Trophoblast cell (in vitro differentiated cells and primary cell): ENCODE measurements around the gene HARS1. TPM values are rescaled to one million over a fixed set of nuclear protein-coding genes. Genes with fewer than 3 reads are reported as not detected.

Source experiments
- DNase-seq, 2 donors: peaks; one replicate each; pipeline ENCODE4 v3.0.0-alpha.2; 2016
- H2AFZ ChIP-seq: 2 replicates; pipeline ENCODE4 v1.6.1; 2013; ENCODE audit warnings: low read length, moderate library complexity, mild to moderate bottlenecking; ENCODE audit not compliant: insufficient read depth, poor library complexity
- H2AK5ac ChIP-seq: 2 replicates; pipeline ENCODE4 v1.6.1; 2013; ENCODE audit warnings: mild to moderate bottlenecking, low read length
- H2BK120ac ChIP-seq: 2 replicates; pipeline ENCODE4 v1.6.1; 2013; ENCODE audit warnings: low read length, mild to moderate bottlenecking, moderate library complexity; ENCODE audit not compliant: insufficient read depth, poor library complexity
- H2BK12ac ChIP-seq: 2 replicates; pipeline ENCODE4 v1.6.1; 2013; ENCODE audit warnings: mild to moderate bottlenecking, low read length, moderate library complexity
- H2BK5ac ChIP-seq: 2 replicates; pipeline ENCODE4 v1.6.1; 2013; ENCODE audit warnings: low read length, low read depth, moderate library complexity, mild to moderate bottlenecking; ENCODE audit not compliant: poor library complexity
- H3K14ac ChIP-seq: 2 replicates; pipeline ENCODE4 v1.6.1; 2013; ENCODE audit warnings: mild to moderate bottlenecking, low read length
- H3K18ac ChIP-seq: 2 replicates; pipeline ENCODE4 v1.6.1; 2013; ENCODE audit warnings: mild to moderate bottlenecking, low read length
- H3K23ac ChIP-seq: 2 replicates; pipeline ENCODE4 v1.6.1; 2013; ENCODE audit warnings: low read length
- H3K27ac ChIP-seq: 2 replicates; pipeline ENCODE4 v1.5.1; 2013; ENCODE audit warnings: low read depth, mild to moderate bottlenecking, inconsistent platforms, low read length, moderate library complexity
- H3K27me3 ChIP-seq: 2 replicates; pipeline ENCODE4 v1.6.1; 2013; ENCODE audit warnings: inconsistent platforms, mild to moderate bottlenecking, low read length, moderate library complexity; ENCODE audit not compliant: insufficient read depth
- H3K36me3 ChIP-seq, 2 experiments: 1 replicate in 1 of 2; 2 replicates in 1 of 2; pipeline ENCODE4 v1.6.1; 2013; ENCODE audit warnings: low read length in 2 of 2, mild to moderate bottlenecking in 2 of 2, moderate library complexity in 1 of 2; ENCODE audit not compliant: insufficient read depth in 2 of 2, control insufficient read depth in 1 of 2
- H3K4ac ChIP-seq: 2 replicates; pipeline ENCODE4 v1.6.1; 2013; ENCODE audit warnings: low read depth, mild to moderate bottlenecking, low read length, moderate library complexity
- H3K4me1 ChIP-seq, 2 experiments: 1 replicate in 1 of 2; 2 replicates in 1 of 2; pipeline ENCODE4 v1.6.1; 2013; ENCODE audit warnings: low read length in 2 of 2, mild to moderate bottlenecking in 2 of 2, moderate library complexity in 1 of 2; ENCODE audit not compliant: insufficient read depth in 2 of 2, control insufficient read depth in 1 of 2
- H3K4me2 ChIP-seq: 2 replicates; pipeline ENCODE4 v1.6.1; 2013; ENCODE audit warnings: inconsistent platforms, mild to moderate bottlenecking, low read length, moderate library complexity
- H3K4me3 ChIP-seq: 2 replicates; pipeline ENCODE4 v1.5.1; 2013; ENCODE audit warnings: mild to moderate bottlenecking, low read depth, low read length, inconsistent platforms
- H3K79me1 ChIP-seq: one replicate; pipeline ENCODE4 v1.6.1; 2013; ENCODE audit warnings: low read length
- H3K79me2 ChIP-seq: 2 replicates; pipeline ENCODE4 v1.6.1; 2013; ENCODE audit warnings: low read length, mild to moderate bottlenecking; ENCODE audit not compliant: control insufficient read depth, insufficient read depth, poor library complexity
- H3K9ac ChIP-seq: 2 replicates; pipeline ENCODE4 v1.6.1; 2013; ENCODE audit warnings: mild to moderate bottlenecking, low read length
- H3K9me3 ChIP-seq: 2 replicates; pipeline ENCODE4 v1.6.1; 2013; ENCODE audit warnings: low read depth, mild to moderate bottlenecking, control low read depth, inconsistent platforms, low read length; ENCODE audit not compliant: insufficient read depth
- H4K12ac ChIP-seq: 2 replicates; pipeline ENCODE4 v1.6.1; 2013; ENCODE audit warnings: low read depth, mild to moderate bottlenecking, low read length, moderate library complexity
- H4K8ac ChIP-seq: 2 replicates; pipeline ENCODE4 v1.6.1; 2013; ENCODE audit warnings: low read depth, mild to moderate bottlenecking, low read length, moderate library complexity
- H4K91ac ChIP-seq: one replicate; pipeline ENCODE4 v1.6.1; 2013; ENCODE audit warnings: low read depth, mild to moderate bottlenecking, low read length, moderate library complexity
- WGBS: extraction: QIAGEN DNeasy Blood & Tissue Kit; methylation state at CpG from one replicate; pipeline ENCODE4 v1.1.7; 2013; ENCODE audit warnings: missing lambda C conversion rate; ENCODE audit not compliant: insufficient read length, insufficient coverage; ENCODE audit errors: extremely low coverage; 5-methylcytosine and 5-hydroxymethylcytosine counted together
- polyA plus RNA-seq: library from polyadenylated mRNA; stranded (reverse); fragments of 200-250 nt; gene quantifications from 2 replicates; pipeline ENCODE4 v1.2.3, GENCODE V29; 2013

The HARS1 gene, protein sequence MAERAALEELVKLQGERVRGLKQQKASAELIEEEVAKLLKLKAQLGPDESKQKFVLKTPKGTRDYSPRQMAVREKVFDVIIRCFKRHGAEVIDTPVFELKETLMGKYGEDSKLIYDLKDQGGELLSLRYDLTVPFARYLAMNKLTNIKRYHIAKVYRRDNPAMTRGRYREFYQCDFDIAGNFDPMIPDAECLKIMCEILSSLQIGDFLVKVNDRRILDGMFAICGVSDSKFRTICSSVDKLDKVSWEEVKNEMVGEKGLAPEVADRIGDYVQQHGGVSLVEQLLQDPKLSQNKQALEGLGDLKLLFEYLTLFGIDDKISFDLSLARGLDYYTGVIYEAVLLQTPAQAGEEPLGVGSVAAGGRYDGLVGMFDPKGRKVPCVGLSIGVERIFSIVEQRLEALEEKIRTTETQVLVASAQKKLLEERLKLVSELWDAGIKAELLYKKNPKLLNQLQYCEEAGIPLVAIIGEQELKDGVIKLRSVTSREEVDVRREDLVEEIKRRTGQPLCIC
- 49.4 and 49.6 TPM in 2 replicates for polyA plus RNA-seq

GRCh38 chr5:140690941-140691924 is at the start of gene HARS1, which contains the start of gene HARS2:
HARS1 (minus strand) TSS chr5:140691370; CDS start chr5:140691304, 66 bp downstream.
HARS2 (plus strand) TSS chr5:140691455; CDS start chr5:140691649, 194 bp downstream.
- peak within 1 kb of the TSS; percentile 95 for H3K9ac ChIP-seq
- peak within 1 kb of the TSS; percentile 84 for H2BK5ac ChIP-seq
- peak within 1 kb of the TSS; percentile 51 for H3K18ac ChIP-seq
- no CpG with 5 or more reads among the region's 61 CpGs for WGBS
- H3K9me3 ChIP-seq: no peaks in the 10 kb centered on the region
- H3K4me3 ChIP-seq: peak within 1 kb of the TSS; percentile 86
- H3K36me3 ChIP-seq: peaks cover 26 to 37% of the 10 kb centered on the region in 2 experiments
- peak within 1 kb of the TSS; percentile 54 for H3K14ac ChIP-seq
- H3K79me1 ChIP-seq: peaks cover 7% of the 10 kb centered on the region
- peak within 1 kb of the TSS; percentile 45 for H2BK120ac ChIP-seq
- no peak within 1 kb of the TSS for H2BK12ac ChIP-seq
- H3K23ac ChIP-seq: no peak within 1 kb of the TSS
- H4K12ac ChIP-seq: peak within 1 kb of the TSS; percentile 85
- H3K27ac ChIP-seq: peak within 1 kb of the TSS; percentile 61
- H3K4me2 ChIP-seq: peak within 1 kb of the TSS; percentile 91
- H3K79me2 ChIP-seq: peaks cover 10% of the 10 kb centered on the region
- H3K4me1 ChIP-seq: peaks cover 3 to 4% of the 10 kb centered on the region in 2 experiments
- H3K4ac ChIP-seq: peak within 1 kb of the TSS; percentile 85
- H3K27me3 ChIP-seq: no peaks in the 10 kb centered on the region
- H4K8ac ChIP-seq: peak within 1 kb of the TSS; percentile 95
- DNase-seq: peak; percentile 94 to 97
- peak within 1 kb of the TSS; percentile 33 for H2AFZ ChIP-seq
- H2AK5ac ChIP-seq: peak within 1 kb of the TSS; percentile 22
- peak within 1 kb of the TSS; percentile 69 for H4K91ac ChIP-seq

GRCh38 chr5:140737486-140737885 is 46.3 kb upstream of the HARS1 start:
- DNase-seq: no peak
- no CpG with 5 or more reads among the region's 1 CpG for WGBS
- H3K4me3 ChIP-seq: no peak overlapping the region
- H2BK12ac ChIP-seq: no peak overlapping the region
- no peak overlapping the region for H3K23ac ChIP-seq
- no peaks in the 10 kb centered on the region for H3K79me1 ChIP-seq
- H2BK120ac ChIP-seq: no peak overlapping the region
- no peak overlapping the region for H3K9ac ChIP-seq
- H3K79me2 ChIP-seq: no peaks in the 10 kb centered on the region
- H3K14ac ChIP-seq: no peak overlapping the region
- H2AFZ ChIP-seq: no peak overlapping the region
- H3K9me3 ChIP-seq: peaks cover 2% of the 10 kb centered on the region
- no peaks in the 10 kb centered on the region for H3K36me3 ChIP-seq
- H3K4ac ChIP-seq: no peak overlapping the region
- H4K91ac ChIP-seq: no peak overlapping the region
- no peak overlapping the region for H3K27ac ChIP-seq
- H3K27me3 ChIP-seq: no peaks in the 10 kb centered on the region
- H2BK5ac ChIP-seq: no peak overlapping the region
- no peaks in the 10 kb centered on the region for H3K4me1 ChIP-seq
- H2AK5ac ChIP-seq: no peak overlapping the region
- H3K4me2 ChIP-seq: no peak overlapping the region
- no peak overlapping the region for H3K18ac ChIP-seq
- H4K8ac ChIP-seq: no peak overlapping the region
- H4K12ac ChIP-seq: no peak overlapping the region

DNA sequence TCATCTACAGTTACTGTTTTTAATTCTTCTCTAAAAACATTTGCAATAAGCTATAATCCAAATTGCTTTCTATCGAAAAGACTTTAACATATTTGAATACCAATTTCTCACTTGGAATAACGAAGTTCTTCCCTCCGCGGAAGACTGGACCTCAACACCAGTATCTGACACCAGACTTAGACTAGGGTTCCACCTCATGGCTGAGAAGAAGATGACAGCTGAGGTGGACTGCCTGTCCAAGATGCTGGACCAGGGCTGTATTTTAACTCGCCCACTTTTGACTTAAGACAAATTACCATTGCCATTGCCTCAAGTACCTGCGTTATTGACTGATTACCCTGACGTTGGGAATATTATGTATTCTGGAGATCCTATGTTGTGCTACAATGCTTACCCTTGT is 43.2 kb upstream of the HARS1 start:
- no peaks in the 10 kb centered on the region for H3K79me2 ChIP-seq
- no peak overlapping the region for H2BK5ac ChIP-seq
- no peaks in the 10 kb centered on the region for H3K36me3 ChIP-seq
- no CpG with 5 or more reads among the region's 7 CpGs for WGBS
- H2AFZ ChIP-seq: no peak overlapping the region
- H3K4me3 ChIP-seq: no peak overlapping the region
- peak in 1 of 2 donors; percentile 47 for DNase-seq
- H4K91ac ChIP-seq: no peak overlapping the region
- H3K9me3 ChIP-seq: no peaks in the 10 kb centered on the region
- H3K27me3 ChIP-seq: no peaks in the 10 kb centered on the region
- H2BK12ac ChIP-seq: no peak overlapping the region
- no peak overlapping the region for H3K18ac ChIP-seq
- no peak overlapping the region for H3K14ac ChIP-seq
- no peak overlapping the region for H3K9ac ChIP-seq
- no peak overlapping the region for H3K4ac ChIP-seq
- no peak overlapping the region for H2BK120ac ChIP-seq
- H3K23ac ChIP-seq: no peak overlapping the region
- H4K8ac ChIP-seq: no peak overlapping the region
- H3K4me1 ChIP-seq: no peaks in the 10 kb centered on the region
- no peaks in the 10 kb centered on the region for H3K79me1 ChIP-seq
- H3K27ac ChIP-seq: no peak overlapping the region
- no peak overlapping the region for H3K4me2 ChIP-seq
- H4K12ac ChIP-seq: no peak overlapping the region
- H2AK5ac ChIP-seq: no peak overlapping the region

DNA sequence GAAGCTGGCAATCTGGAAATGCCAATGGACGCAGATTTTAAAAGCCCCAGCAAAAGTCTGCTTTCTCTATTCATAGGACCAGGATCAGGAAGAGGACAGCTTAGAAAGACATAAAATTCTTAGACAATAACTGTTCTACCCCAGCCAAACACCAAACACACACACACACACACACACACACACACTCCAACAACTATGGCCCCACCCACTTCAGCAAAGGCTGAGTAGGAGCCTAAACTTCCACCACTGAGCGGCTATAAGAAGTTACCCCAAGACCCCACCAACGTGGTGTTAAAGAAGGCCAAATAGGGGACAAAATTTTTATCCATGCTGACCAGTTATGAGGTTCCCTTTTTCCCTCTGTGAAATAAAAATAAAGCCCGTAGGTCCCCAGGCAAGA is 41.9 kb upstream of the HARS1 start:
- no peaks in the 10 kb centered on the region for H3K79me1 ChIP-seq
- no CpG with 5 or more reads among the region's 4 CpGs for WGBS
- no peak for DNase-seq

More for the DNA sequence above, 41.9 kb upstream of the HARS1 start:
- Histone ChIP-seq H3K9ac (no peak overlapping the region), H2AK5ac (no peak overlapping the region), H2BK5ac (no peak overlapping the region), H3K27ac (no peak overlapping the region), H2BK12ac (no peak overlapping the region), H4K91ac (no peak overlapping the region), H3K4me1 (no peaks in the 10 kb centered on the region), H3K4me2 (no peak overlapping the region), H4K8ac (no peak overlapping the region), H3K4ac (no peak overlapping the region), H3K9me3 (no peaks in the 10 kb centered on the region), H3K27me3 (no peaks in the 10 kb centered on the region), H3K36me3 (no peaks in the 10 kb centered on the region), H2AFZ (no peak overlapping the region), H3K18ac (no peak overlapping the region), H3K79me2 (no peaks in the 10 kb centered on the region), H4K12ac (no peak overlapping the region), H3K14ac (no peak overlapping the region), H3K4me3 (no peak overlapping the region), H2BK120ac (no peak overlapping the region), H3K23ac (no peak overlapping the region)
